HCT116 (cell line): ENCODE data around the gene TNNC2. TPM values are rescaled to one million over a fixed set of nuclear protein-coding genes. Genes with fewer than 3 reads are reported as not detected.

ENCODE experiments used
- ATAC-seq: fragments of 200-7000 bp; cut with Tn5 transposase; 2 replicates; pipeline ENCODE4 v1.9.1; 2020; ENCODE audit warnings: mild to moderate bottlenecking, moderate library complexity
- BruUV-seq: library from RNA; stranded (reverse); fragments of 400-500 nt; replicated peaks from 2 replicates; lab custom pipeline; 2021; lab: Mats Ljungman, UMichigan
- CTCF ChIA-PET: fragments of 300-600 bp; sonication (Branson Sonifier 250); formaldehyde crosslinking; loops from one replicate; lab custom pipeline; 2021; ENCODE audit warnings: antibody characterized with exemption; lab: Charles Lee
- POLR2A ChIA-PET: fragments of 300-600, 350-600 bp; sonication (Branson Sonifier 250); formaldehyde crosslinking; loops from one replicate; lab custom pipeline; 2021; ENCODE audit warnings: antibody characterized with exemption; lab: Charles Lee
- RAD21 ChIA-PET, 2 experiments: fragments of 300-600 bp; sonication (Branson Sonifier 250); formaldehyde crosslinking; loops; one replicate each; lab custom pipeline; 2023; ENCODE audit warnings: low total read pairs in 2 of 2; ENCODE audit not compliant: uncharacterized antibody in 2 of 2, unreplicated experiment in 2 of 2, low non-redundant PET in 1 of 2; lab: Charles Lee
- DNase-seq: peaks from one replicate; pipeline ENCODE4 v3.0.0-alpha.2; 2010; ENCODE audit warnings: low read depth, low spot score
- H2AFZ ChIP-seq: fragments of 200-600 bp; shearing (Covaris generic), sonication (generic); 2 replicates; pipeline ENCODE4 v1.6.1; 2017; ENCODE audit warnings: low read depth, mixed run types, mixed read lengths, antibody characterized with exemption, low read length; ENCODE audit not compliant: poor library complexity, severe bottlenecking
- H3K27ac ChIP-seq: 2 replicates; pipeline ENCODE4 v1.5.1; 2012; ENCODE audit warnings: low read depth, low read length
- H3K27me3 ChIP-seq: fragments of 200-600 bp; sonication (generic); 2 replicates; pipeline ENCODE4 v1.6.1; 2016; ENCODE audit warnings: mixed run types, low read length, mixed read lengths; ENCODE audit not compliant: insufficient read depth
- H3K36me3 ChIP-seq, 2 experiments: fragments of 200-500 bp in 1 of 2; fragments of 200-600 bp in 1 of 2; sonication (Bioruptor generic) in 1 of 2; sonication (generic) in 1 of 2; 2 replicates each; pipeline versions ENCODE4 v1.5.1 to v1.6.1; 2014 to 2016; ENCODE audit warnings: low read length in 2 of 2, inconsistent platforms in 1 of 2, mixed read lengths in 1 of 2, mixed run types in 1 of 2; ENCODE audit not compliant: insufficient read depth in 2 of 2, control insufficient read depth in 1 of 2
- H3K4me1 ChIP-seq, 2 experiments: fragments of 200-600 bp in 1 of 2; sonication (generic) in 1 of 2; 2 replicates each; pipeline versions ENCODE4 v1.5.1 to v1.6.1; 2012 to 2017; ENCODE audit warnings: low read length in 2 of 2, inconsistent platforms in 1 of 2, mild to moderate bottlenecking in 1 of 2, mixed read lengths in 1 of 2, mixed run types in 1 of 2, moderate library complexity in 1 of 2; ENCODE audit not compliant: insufficient read depth in 2 of 2, control insufficient read depth in 1 of 2
- H3K4me2 ChIP-seq: fragments of 200-600 bp; sonication (generic); 2 replicates; pipeline ENCODE4 v1.6.1; 2017; ENCODE audit warnings: mixed run types, low read length, mixed read lengths
- H3K4me3 ChIP-seq, 2 experiments: fragments of 200-600 bp in 1 of 2; sonication (generic) in 1 of 2; replicated peaks in 1 of 2; 2 replicates each; pipeline ENCODE4 v1.5.1; 2011 to 2016; ENCODE audit warnings: low read length in 2 of 2, control low read depth in 1 of 2, low read depth in 1 of 2, mild to moderate bottlenecking in 1 of 2, mixed read lengths in 1 of 2, mixed run types in 1 of 2
- H3K79me2 ChIP-seq: fragments of 200-600 bp; sonication (generic); 2 replicates; pipeline ENCODE4 v1.6.1; 2017; ENCODE audit warnings: mild to moderate bottlenecking, mixed run types, low read length, moderate library complexity, mixed read lengths; ENCODE audit not compliant: insufficient read depth
- H3K9ac ChIP-seq: fragments of 200-600 bp; sonication (generic); 2 replicates; pipeline ENCODE4 v1.6.1; 2016; ENCODE audit warnings: low read length, mixed read lengths
- H3K9me2 ChIP-seq: fragments of 200-600 bp; sonication (generic), shearing (Covaris generic); 2 replicates; pipeline ENCODE4 v1.6.1; 2017; ENCODE audit warnings: mixed run types, mild to moderate bottlenecking, moderate library complexity; ENCODE audit not compliant: insufficient read depth
- H3K9me3 ChIP-seq, 2 experiments: fragments of 200-500 bp in 1 of 2; fragments of 200-600 bp in 1 of 2; sonication (Bioruptor generic) in 1 of 2; sonication (generic) in 1 of 2; 2 replicates each; pipeline ENCODE4 v1.6.1; 2014 to 2017; ENCODE audit warnings: low read length in 2 of 2, mixed read lengths in 2 of 2, inconsistent platforms in 1 of 2, low read depth in 1 of 2, mild to moderate bottlenecking in 1 of 2, mixed run types in 1 of 2, moderate library complexity in 1 of 2; ENCODE audit not compliant: control insufficient read depth in 1 of 2, insufficient read depth in 1 of 2
- H4K20me1 ChIP-seq: fragments of 200-600 bp; sonication (generic), shearing (Covaris generic); 2 replicates; pipeline ENCODE4 v1.6.1; 2017; ENCODE audit warnings: mixed run types, mild to moderate bottlenecking, moderate library complexity; ENCODE audit not compliant: insufficient read depth
- ELF1 ChIP-seq: IDR thresholded peaks from 2 replicates; pipeline ENCODE4 v1.6.1; 2012; ENCODE audit warnings: low read depth, borderline replicate concordance
- JUND ChIP-seq: IDR thresholded peaks from 2 replicates; pipeline ENCODE4 v1.6.1; 2012
- POLR2A ChIP-seq: IDR thresholded peaks from 2 replicates; pipeline ENCODE4 v1.7.0; 2011; ENCODE audit warnings: borderline replicate concordance; ENCODE audit not compliant: insufficient read depth, insufficient read length; ENCODE audit errors: extremely low read depth
- POLR2AphosphoS5 ChIP-seq: IDR thresholded peaks from 2 replicates; pipeline ENCODE4 v1.6.1; 2011; ENCODE audit warnings: mild to moderate bottlenecking, low read depth, low read length, moderate library complexity
- ZBTB33 ChIP-seq: IDR thresholded peaks from 2 replicates; pipeline ENCODE4 v1.6.1; 2011; ENCODE audit warnings: mild to moderate bottlenecking, low read length, moderate library complexity; ENCODE audit not compliant: insufficient replicate concordance; ENCODE audit errors: extremely low read depth
- intact Hi-C: fragments of 100-400 bp; cut with micrococcal nuclease; formaldehyde crosslinking; loops from 2 replicates; pipeline ENCODE4 v1.10.0; 2022
- total RNA-seq: library from RNA; stranded (reverse); gene quantifications from one replicate; pipeline ENCODE4 v1.2.1, GENCODE V29; 2021; ENCODE audit not compliant: unreplicated experiment

The TNNC2 gene
- total RNA-seq, 1 experiment from 2014 or later: not detected

GRCh38 chr20:45818239-45818638 is 8.9 kb downstream of the TNNC2 start (continued):
- no peak for TF ChIP-seq ZBTB33
- no peak for TF ChIP-seq JUND

GRCh38 chr20:45817376-45818194 is 9.5 kb downstream of the TNNC2 start:
- Histone ChIP-seq H3K27me3 (no peaks in the 10 kb centered on the region), H3K79me2 (peaks cover 33% of the 10 kb centered on the region), H3K9me3 (no peaks in the 10 kb centered on the region), H3K4me3 (no peak overlapping the region), H4K20me1 (no peaks in the 10 kb centered on the region), H3K36me3 (peaks cover 16 to 41% of the 10 kb centered on the region in 2 experiments), H3K4me1 (peaks cover 16 to 36% of the 10 kb centered on the region in 2 experiments; a peak in 3 of 4 replicates), H3K4me2 (peak overlapping the region; percentile 16; the same call in 1 of the 2 replicates), H3K9ac (no peak overlapping the region), H3K9me2 (no peaks in the 10 kb centered on the region), H3K27ac (peak overlapping the region; percentile 28; the same call in 1 of the 2 replicates), H2AFZ (no peak overlapping the region)
- no TSS peak for BruUV-seq
- ATAC-seq (no peak), DNase-seq (no peak)
- intact Hi-C loops: no loop called here
- ChIA-PET RAD21 (no interaction called here), CTCF (interaction anchor here (0.9 kb wide), 1 partner anchor 152 kb away, joined by 5 read pairs; no protein-coding TSS in a partner anchor), POLR2A (interaction anchor here (1.3 kb wide), 1 partner anchor 9 kb away, joined by 4 read pairs; the partner anchor contains the start of gene TNNC2)
- TF ChIP-seq POLR2AphosphoS5: peak; percentile 53
- no peak for TF ChIP-seq ELF1
- TF ChIP-seq POLR2A: peak; percentile 16
